Fibroblast of lung (primary cell): ENCODE data around the gene ZNF423.

Experiments
- EZH2 ChIP-seq: IDR thresholded peaks from 2 replicates; pipeline ENCODE4 v1.5.1; 2012; ENCODE audit warnings: low read length, control low read depth, mild to moderate bottlenecking; ENCODE audit errors: missing control alignments
- TF ChIP-seq, protein P1 (sequence below), 2 donors: IDR thresholded peaks in 1 of 2; conservative IDR thresholded peaks in 1 of 2; 1 replicate in 1 of 2; 2 replicates in 1 of 2; pipeline ENCODE4 v1.5.1; 2011 to 2012; ENCODE audit warnings: low read length in 2 of 2, control low read depth in 1 of 2, inconsistent platforms in 1 of 2, low read depth in 1 of 2, mild to moderate bottlenecking in 1 of 2

DNA sequence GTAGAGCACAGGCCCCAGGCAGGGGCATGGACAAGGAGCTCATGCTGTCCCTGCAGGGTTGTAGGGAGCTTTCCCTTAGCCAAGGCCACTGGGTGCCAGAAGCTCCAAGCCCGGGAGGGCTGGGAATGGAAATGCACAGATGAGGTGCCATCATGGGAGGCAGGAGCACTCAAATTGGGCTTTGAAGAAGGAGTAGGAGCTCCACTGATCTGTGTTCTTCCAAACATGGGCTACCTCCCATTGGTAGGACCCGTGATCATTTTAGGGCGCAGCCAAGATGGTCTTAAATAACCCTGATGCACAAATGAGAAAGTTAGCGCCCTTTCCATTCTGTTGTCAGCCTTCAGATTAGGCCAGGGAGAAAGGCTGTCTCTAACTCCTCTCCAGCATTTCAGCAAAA, 201.5 kb downstream of the ZNF423 start:
- TF ChIP-seq, protein P1, sequence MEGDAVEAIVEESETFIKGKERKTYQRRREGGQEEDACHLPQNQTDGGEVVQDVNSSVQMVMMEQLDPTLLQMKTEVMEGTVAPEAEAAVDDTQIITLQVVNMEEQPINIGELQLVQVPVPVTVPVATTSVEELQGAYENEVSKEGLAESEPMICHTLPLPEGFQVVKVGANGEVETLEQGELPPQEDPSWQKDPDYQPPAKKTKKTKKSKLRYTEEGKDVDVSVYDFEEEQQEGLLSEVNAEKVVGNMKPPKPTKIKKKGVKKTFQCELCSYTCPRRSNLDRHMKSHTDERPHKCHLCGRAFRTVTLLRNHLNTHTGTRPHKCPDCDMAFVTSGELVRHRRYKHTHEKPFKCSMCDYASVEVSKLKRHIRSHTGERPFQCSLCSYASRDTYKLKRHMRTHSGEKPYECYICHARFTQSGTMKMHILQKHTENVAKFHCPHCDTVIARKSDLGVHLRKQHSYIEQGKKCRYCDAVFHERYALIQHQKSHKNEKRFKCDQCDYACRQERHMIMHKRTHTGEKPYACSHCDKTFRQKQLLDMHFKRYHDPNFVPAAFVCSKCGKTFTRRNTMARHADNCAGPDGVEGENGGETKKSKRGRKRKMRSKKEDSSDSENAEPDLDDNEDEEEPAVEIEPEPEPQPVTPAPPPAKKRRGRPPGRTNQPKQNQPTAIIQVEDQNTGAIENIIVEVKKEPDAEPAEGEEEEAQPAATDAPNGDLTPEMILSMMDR (conservative IDR thresholded peaks at IDR 0.05 in 1 of 2, IDR thresholded peaks at IDR 0.05 in 1 of 2; ENCODE audit: low read depth in 1 of 2, low read length in 2 of 2): no peak
- TF ChIP-seq EZH2: no peak
